Epithelial cell of prostate (primary cell): ENCODE results near the gene GORASP1.
A peak's percentile ranks its signal among the peaks of the same experiment; 100 is the strongest.

Source experiments
- DNase-seq: peaks from one replicate; pipeline ENCODE4 v3.0.0-alpha.2; 2011; ENCODE audit warnings: low read depth, low spot score
- H3K27ac ChIP-seq: fragments of 450-650 bp; 2 replicates; pipeline ENCODE4 v1.5.1; 2017; ENCODE audit warnings: mild to moderate bottlenecking

The GORASP1 gene

DNA sequence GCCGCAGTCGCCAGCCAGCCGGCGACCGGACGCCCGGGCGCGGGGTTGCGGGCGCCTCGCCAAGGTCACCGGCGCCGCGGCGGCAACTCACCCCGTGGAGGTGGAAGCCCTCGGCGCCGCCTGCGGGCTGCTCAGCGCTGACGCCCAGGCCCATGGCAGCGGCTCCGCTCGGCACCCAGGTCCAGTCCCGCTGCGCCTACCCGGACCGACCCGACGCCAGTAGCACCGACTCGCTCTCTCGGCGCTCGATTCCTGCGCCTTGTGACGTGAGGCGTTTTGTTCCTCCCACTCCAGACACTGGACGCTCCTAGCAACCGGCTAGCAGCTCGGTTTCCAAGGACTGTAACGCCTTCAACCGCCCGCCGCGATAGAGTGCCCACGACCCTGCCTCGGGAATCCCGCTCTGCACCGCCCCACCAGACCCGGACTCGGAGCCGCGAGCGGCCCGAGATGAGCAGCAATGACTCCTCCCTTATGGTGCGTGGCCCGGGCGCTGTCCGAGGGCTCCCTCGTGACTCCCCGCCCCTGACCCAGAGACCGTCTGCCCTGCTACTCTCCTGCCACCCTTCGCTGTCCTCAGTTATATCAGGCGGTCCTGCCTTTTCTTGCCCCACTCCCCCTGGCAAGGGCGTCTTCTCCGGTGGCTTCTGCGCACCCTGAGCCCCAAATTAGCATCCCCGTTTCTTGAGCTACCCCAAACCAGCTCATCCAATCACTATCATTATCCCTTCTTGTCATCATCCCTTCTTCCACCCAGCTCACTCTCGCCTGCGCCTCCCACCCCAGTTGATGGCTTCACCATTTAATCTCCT, at the start of gene GORASP1, which contains the start of gene TTC21A:
TSS of gene GORASP1 (minus strand) at position 240 of the 812 bp plus-strand sequence. CDS start at position 154, 86 bp downstream.
TSS of gene TTC21A (plus strand) at position 293 of the 812 bp plus-strand sequence. CDS start at position 451, 158 bp downstream.
- peak within 1 kb of the TSS; percentile 61 for H3K27ac ChIP-seq
- DNase-seq: no peak

- DNase-seq: no peak
Observed at GRCh38 chr3:39156421-39156820, 49.0 kb upstream of the GORASP1 start.

GRCh38 chr3:39154280-39155021, 47.0 kb upstream of the GORASP1 start:
- DNase-seq: no peak
- peak overlapping the region; percentile 97 for H3K27ac ChIP-seq

More at GRCh38 chr3:39156421-39156820, 49.0 kb upstream of the GORASP1 start:
- H3K27ac ChIP-seq: no peak overlapping the region

DNA sequence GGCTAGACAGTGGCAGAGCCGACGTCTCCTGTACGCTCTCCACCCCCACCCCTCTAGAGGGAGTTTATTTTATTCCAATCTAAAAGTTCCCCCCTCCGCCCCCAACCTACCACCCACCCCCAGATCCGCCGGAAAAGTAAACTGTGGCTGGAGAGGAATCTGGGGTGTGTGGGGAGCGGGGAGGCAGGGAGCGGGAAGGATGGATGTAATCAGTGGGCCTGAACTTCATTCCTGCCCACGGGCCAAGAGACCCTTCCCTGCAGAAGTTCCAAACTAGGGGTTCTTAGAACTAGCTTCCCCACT, 46.5 kb upstream of the GORASP1 start:
- DNase-seq: no peak
- peak overlapping the region; percentile 97 for H3K27ac ChIP-seq

DNA sequence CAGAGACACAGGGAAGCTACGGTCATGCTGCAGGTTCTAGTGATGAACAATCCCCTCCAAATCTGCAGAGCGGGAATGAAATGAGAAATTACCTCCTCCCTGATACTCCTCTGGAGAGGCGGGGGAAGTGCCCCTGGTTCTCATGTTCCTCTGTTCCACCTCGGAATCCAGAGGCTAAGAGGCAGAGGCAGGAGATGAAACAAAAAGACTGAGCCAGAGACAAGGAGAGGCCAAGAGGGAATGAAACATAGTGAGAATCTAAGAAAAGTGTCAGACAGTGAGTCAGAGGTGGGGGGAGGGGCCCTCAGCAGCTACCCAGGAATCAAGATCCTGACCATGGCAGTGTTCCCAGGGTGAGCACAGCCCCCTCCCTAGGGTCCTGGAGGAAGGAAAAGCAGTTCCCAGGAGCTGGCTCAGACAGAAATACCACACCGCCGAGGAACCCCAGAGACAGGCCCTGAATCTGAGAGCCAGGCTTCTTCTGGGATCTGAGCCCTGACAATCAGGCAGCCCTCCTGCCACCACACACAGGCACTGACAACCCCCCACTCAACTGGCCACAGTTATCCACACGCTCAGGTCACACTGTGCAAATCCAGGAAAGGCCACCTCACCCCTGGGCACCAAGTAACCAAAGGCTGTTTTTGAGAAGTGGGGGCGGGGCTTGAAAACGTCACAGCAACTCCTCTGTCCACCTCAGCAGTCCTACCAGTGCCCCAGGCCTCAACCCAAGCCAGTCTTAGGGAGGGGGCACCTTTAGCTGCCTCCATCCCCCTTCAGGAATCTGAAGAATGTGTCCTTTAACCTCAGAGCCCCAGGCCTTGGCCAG, 43.6 kb upstream of the GORASP1 start:
- peak overlapping the region; percentile 97 for H3K27ac ChIP-seq
- peak; percentile 45 for DNase-seq

GRCh38 chr3:39150148-39150802, 42.8 kb upstream of the GORASP1 start:
- H3K27ac ChIP-seq: peak overlapping the region; percentile 97
- no peak for DNase-seq

GRCh38 chr3:39149498-39150147, 42.2 kb upstream of the GORASP1 start:
- H3K27ac ChIP-seq: no peak overlapping the region
- no peak for DNase-seq

DNA sequence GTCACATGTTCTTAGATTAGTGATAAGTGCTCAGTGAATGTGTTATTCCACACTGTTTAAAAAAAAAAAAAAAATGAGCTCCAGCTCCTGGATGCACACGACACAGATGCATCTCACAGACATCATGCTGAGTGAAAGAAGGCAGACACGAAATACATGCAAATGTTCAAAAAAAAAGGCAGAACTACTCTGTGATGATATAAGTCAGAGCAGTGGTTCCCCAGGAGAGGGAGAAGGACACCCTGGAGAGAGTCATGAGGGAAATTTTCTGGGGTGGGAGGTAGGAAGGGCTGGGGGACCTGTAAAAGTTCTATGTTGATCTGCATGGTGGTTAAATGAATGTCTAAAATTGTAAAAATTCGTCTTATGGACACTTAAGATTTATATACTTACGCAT, 41.6 kb upstream of the GORASP1 start:
- DNase-seq: no peak
- H3K27ac ChIP-seq: no peak overlapping the region

DNA sequence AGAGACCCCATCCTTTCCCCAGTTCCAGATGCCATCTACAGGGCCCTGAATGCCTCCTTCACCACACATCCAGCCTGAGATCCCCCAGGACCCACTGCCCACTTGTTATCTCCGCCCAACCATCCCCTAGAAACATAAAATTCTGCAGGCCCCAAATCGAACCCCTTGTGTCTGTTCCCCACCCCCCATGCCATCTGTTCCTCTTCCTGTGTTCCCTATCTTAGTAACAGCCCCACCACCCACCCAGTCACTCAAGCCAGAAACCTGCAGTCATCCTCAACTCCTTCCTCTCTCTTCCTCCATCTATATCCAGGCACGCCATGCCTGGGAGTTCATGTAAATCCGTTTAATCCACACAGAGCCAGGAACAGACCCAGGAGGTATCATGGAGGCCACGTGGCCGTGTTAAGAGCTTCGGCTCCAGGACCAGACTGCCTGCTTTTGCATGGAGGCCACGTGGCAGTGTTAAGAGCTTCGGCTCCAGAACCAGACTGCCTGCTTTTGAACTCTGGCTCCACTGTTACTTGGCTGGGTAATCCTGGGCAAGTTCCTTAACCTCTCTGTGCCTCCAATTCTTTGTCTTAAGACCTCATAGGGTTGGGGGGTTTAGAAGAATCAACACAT, 41.1 kb upstream of the GORASP1 start:
- no peak for DNase-seq
- H3K27ac ChIP-seq: peak overlapping the region; percentile 73

DNA sequence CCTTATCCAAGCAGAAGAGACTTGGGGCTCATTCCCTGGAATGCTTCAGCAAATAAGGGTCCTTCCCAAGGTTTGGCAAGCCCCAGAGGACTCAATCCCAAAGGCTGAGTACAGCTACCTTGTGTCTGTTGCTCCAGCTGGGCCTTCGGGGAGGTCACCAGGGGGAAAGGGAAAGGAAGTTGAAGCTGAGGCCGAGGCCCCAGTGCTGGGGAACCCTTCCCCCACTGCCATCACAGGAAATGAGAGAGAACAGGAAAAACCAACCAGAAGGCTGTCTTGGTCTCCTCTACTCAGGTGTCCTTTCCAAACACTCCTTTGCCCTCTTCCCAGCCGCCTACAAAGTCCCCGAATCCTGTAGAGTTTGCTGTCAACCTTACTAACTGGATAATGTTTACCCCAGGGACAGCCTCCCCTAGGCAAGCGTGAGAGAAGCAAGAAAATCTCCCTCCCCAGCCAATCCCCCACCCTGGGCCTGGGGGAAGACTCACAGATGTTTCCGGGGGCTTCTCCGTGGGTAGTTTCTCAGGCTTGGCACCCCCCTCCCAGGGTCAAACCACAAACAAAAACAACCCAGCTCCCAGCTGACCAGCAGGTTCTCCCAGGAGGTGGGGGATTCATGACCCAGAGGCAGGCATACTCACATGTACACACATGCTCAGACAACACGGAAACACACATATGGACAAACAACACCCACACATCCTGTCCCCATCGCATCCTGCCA, 40.4 kb upstream of the GORASP1 start:
- no peak for DNase-seq
- peak overlapping the region; percentile 73 for H3K27ac ChIP-seq

- DNase-seq: peak; percentile 94
- H3K27ac ChIP-seq: peak overlapping the region; percentile 73
Observed at GRCh38 chr3:39146611-39147591, 39.5 kb upstream of the GORASP1 start.

DNA sequence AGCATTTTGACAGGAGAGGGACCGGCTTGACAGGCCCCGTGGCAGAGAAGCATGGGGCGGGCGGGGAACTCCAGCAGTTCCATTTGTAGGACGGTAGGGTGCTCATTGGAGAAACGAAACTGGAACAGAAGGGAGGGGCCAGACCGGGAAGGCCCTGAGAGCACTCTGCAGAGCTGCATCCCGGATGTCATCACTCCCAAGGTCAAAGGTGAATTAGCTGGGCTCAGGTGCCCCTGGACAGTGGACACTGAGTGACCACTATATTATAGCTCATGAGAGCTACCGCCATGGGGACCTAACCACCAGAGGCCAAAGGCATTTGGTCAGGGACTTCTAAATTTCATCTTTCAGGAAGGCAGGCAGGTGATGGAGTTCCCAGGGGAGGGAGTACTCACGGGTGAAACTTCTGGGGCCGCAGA, 38.7 kb upstream of the GORASP1 start:
- no peak for DNase-seq
- peak overlapping the region; percentile 73 for H3K27ac ChIP-seq

- H3K27ac ChIP-seq: no peak overlapping the region
- no peak for DNase-seq
Observed at GRCh38 chr3:39144748-39145380, 37.4 kb upstream of the GORASP1 start.

DNA sequence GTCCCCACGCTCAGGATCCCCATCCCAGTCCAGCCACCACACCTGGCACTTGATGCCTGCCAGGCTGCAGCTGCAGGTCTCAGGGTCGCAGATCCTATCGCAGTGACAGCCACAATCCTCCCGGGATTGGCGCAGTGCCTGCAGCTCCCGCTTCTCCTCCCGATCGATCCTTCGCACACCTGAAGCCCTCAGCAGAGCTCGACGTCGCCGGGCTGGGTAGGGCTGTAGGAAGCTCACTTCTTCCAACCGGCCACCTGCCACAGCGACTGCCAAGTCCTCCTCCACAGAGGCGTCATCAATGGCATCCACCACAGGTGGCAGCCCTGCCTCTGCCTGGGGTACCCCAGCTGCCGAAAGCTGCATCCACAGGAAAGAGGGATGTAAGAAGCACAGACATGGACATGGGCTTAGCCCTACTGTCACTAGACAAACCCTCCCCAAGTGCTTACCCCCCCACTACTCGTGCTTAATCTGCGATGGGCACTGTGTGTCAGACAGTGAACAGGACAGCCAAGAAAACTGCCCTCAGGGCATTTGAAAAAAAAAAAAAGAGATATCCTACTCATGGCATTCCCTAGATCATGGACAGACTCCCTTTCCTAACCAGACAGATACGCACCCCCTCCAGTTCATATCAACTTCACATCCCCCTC, 36.8 kb upstream of the GORASP1 start:
- H3K27ac ChIP-seq: no peak overlapping the region
- no peak for DNase-seq

GRCh38 chr3:39143051-39143885, 35.8 kb upstream of the GORASP1 start:
- H3K27ac ChIP-seq: peak overlapping the region; percentile 89
- DNase-seq: no peak
